ENCODE results near the gene RBM41.

The RBM41 gene

DNA sequence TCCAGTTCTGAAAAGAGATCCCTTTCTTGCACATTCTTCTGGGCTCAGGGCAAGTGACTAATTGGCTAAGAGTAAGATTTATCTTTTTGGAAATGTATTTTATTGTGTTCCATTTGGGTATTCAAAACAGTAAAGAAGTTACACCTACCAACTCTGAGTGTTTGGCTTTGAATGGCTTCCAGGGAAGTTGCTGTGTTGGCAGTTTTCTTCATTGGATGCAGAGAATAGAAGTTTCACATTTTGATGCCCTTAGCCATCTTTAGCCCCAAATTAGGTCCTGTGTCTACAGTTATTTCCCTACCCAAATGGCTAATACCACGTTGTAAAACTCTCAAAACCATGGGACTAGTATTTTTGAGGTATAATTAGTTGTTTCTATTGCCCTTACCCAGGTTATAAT, 88.9 kb downstream of the RBM41 start:
- DNase-seq (ENCODE audit: low read depth in 2 of 2), result no peak

DNA sequence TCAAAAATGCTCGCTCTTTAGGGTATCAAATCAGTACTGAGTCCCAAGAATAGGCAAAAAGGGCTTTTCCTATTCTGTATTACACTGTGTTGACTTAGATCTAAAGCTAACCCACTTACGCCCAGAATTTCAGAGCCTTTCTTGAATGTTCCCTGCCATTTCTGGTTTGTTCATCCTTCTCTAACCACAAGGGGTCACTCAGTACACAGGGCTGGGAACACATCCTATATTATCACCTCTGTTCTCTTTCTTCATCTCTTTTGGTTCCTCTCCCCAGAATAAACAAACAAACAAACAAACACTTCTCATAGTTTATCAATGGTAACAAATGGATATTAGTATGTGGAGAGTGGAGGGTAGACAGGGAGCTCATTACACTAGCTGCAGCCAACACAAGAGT, 93.1 kb downstream of the RBM41 start:
- DNase-seq (ENCODE audit: low read depth in 2 of 2), result no peak

- no peak for DNase-seq (ENCODE audit: low read depth in 2 of 2)
Measured at GRCh38 chrX:107014936-107015335, 103.7 kb downstream of the RBM41 start.

Data from fibroblast of skin of left biceps (primary cell).